HG03520 (cell line): Measurements from ENCODE around the gene FUZ.
"Not testable (repeated sequence)": the region's sequence is repeated elsewhere in the genome, so short reads cannot be mapped to it uniquely, and the experiment has no call there.

Experiments used
- ATAC-seq: cut with Tn5 transposase; IDR thresholded peaks from one replicate; pipeline ENCODE4 v1.9.1; 2021; ENCODE audit warnings: mild to moderate bottlenecking, moderate library complexity; ENCODE audit not compliant: unreplicated experiment

The FUZ gene

GRCh38 chr19:49833599-49833998, 20.5 kb upstream of the FUZ start:
- ATAC-seq = no peak

DNA sequence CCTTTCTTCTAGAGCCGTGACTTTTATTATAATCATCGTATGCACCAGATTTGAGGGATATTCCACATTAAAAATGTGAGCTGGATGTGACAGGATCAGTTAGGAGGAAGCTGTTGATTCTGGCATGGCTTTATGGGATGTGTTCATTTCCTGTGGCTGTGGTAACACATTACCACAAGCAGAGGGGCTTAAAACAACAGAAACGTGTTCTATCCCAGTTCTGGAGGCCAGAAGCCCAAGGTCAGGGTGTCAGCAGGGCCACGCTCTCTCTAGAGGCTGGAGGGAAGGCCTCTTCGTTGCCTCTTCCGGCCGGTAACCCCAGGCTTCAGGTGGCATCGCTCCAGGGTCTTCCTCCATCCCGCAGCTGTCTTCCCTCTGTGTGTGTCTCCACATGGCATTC, 19.5 kb upstream of the FUZ start:
- no peak for ATAC-seq

GRCh38 chr19:49831592-49831991, 18.5 kb upstream of the FUZ start:
- ATAC-seq = no peak

DNA sequence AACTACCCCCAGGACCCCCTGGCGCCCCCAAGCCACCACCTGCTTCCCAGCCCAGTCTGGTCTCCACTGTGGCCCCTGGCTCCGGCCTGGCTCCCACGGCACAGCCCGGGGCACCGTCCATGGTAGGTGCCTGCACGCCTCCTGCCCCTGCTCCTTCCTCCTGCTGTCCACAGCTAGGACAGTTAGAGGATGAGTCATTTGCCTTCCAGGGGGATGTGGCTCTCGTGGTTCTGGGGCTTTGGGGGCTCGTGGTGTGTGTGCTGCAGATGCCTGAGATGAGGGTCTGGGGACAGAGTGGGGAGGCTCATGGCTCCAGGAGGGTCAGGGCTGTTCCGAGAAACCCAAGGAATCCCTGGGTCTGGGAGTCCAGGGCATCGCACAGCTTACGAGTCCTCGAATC, 17.7 kb upstream of the FUZ start:
- ATAC-seq = no peak

DNA sequence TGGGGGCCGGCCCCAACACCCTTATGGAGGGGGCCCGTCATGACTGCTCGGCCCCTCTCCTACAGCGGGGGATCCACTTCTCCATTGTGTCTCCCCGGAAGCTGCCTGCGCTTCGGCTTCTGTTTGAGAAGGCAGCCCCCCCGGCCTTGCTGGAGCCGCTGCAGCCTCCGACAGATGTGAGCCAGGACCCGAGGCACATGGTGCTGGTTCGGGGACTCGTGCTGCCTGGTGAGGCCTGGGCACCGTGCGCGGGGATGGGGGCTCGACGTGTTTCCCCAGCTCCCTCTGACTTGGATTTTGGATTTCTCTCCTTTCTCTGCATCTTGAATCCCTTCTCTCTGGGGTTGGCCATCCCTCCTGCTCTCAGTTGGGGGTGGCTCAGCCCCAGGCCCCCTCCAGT, 16.6 kb upstream of the FUZ start:
- ATAC-seq = no peak

GRCh38 chr19:49829200-49829599, 16.1 kb upstream of the FUZ start:
- ATAC-seq = no peak

- no peak for ATAC-seq
These were observed 13.9 kb upstream of the FUZ start for GRCh38 chr19:49827034-49827433.

- ATAC-seq = no peak
These were observed 11.6 kb upstream of the FUZ start for GRCh38 chr19:49824662-49825061.

GRCh38 chr19:49823472-49823871, 10.4 kb upstream of the FUZ start:
- ATAC-seq = no peak

DNA sequence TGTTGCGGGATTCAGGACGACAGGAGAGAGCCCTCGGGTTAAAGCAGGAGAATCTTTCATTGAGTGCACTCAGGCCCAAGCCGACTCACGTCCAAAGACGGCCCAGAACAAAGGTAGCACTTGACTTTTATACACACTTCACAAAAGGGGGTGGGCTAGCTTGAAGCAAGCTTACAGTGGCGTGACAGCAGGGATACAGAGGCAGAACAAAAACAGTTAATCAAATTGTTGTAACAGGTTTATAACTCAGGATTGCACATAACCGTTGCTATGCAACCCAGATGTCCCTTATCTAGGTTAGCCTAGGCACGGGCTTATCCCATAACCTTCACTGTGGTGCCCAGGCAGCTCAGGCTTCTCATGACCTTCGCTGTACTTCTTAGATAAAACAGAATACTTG, 7.0 kb upstream of the FUZ start:
- ATAC-seq = no peak

DNA sequence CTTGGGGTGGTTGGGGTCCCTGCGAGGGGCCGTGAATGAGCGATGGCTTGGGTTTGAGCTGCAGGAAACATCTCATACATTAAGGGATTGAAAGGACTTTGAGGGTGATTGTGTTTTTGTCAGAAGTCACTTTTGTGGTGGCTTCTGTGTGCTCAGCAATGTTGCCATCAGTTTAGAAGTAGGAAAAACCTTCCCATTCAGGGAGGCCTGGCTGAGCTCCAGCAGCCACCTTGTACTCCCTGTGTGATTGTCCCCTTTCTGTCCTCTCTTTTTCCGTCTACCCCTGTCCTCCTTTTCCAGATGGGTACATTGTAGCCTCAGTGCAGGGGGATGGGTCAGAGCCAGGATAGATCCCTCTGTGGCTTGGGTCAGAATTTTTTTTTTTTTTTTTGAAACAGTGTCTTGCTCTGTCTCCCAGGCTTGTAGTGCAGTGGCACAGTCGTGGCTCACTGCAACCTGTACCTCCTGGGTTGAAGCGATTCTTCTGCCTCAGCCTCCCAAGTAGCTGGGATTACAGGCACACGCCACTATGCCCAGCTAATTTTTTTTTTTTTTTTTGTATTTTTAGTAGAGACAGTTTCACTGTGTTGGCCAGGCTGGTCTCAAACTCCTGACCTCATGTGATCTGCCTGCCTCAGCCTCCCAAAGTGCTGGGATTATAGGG, 6.5 kb upstream of the FUZ start:
- ATAC-seq = not testable (repeated sequence)

DNA sequence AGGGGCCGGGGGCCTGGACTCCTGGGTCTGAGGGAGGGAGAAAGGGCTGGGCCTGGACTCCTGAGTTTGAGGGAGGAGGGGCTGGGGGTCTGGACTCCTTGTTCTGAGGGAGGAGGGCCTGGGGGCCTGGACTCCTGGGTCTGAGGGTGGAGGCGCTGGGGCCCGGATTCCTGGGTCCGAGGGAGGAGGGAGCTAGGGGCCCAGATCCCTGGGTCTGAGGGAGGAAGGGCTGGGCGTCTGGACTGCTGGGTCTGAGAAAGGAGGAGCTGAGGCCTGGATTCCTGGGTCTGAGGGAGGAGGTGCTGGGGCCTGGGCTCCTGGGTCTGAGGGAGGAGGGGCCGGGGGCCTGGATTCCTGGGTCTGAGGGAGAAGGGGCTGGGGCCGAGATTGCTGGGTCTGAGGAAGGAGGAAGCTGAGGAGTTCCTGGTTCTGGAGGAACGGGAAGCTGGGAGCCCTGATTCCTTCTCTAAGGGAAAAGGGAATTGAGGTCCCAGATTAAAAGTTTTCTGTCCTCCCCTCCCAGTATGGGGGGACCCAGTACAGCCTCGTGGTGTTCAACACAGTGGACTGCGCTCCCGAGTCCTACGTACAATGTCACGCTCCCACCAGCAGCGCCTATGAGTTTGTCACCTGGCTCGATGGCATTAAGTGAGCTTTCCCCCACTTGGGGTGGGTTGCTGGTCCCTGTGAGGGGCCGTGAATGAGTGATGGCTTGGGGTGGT, 5.7 kb upstream of the FUZ start:
- no peak for ATAC-seq

- peak; percentile 59 for ATAC-seq
These were observed 5.0 kb upstream of the FUZ start, which contains the start of gene MED25 for GRCh38 chr19:49817964-49818648. Gene MED25, plus strand, starts transcription at chr19:49818289. Its CDS starts 53 bp downstream, at chr19:49818342.

DNA sequence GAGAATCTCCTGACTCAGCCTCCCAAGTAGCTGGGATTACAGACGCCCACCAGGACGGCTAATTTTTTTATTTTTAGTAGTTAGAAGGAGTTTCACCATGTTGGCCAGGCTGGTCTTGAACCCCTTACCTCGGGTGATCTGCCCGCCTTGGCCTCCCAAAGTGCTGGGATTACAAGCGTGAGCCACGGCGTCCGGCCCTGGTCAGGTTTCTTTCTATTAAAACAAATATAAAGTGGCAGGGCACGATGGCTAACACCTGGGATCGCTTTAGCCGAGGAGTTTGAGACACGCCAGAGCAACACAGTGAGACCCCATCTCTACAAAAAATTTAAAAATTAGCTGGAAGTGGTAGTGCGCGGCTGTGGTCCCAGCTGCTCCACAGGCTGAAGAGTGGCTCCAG, 3.5 kb upstream of the FUZ start:
- ATAC-seq = no peak

DNA sequence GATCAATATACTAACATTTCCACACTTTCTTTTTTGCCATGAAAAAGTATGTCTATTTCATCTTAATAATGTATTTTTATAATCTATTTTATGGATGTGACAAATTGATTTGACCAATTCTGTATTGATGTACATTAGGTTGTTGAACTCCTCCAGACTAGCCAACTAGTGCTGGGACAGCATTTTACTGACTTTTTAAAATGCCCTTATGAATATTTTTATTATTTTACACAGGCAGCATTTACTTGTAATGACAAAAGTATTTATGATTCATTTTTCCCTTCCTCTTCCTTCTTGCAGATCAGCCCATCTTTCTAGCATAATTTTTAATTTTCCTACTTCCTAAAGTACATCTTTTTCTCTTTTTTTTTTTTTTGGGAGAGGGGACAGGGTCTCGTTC, 918 bp upstream of the FUZ start:
- no peak for ATAC-seq

GRCh38 chr19:49812452-49812996, 568 bp downstream of the FUZ start:
- no peak for ATAC-seq

GRCh38 chr19:49811328-49811727, 1.8 kb downstream of the FUZ start:
- no peak for ATAC-seq

- ATAC-seq = no peak
These were observed 3.1 kb downstream of the FUZ start for GRCh38 chr19:49809941-49810389.

DNA sequence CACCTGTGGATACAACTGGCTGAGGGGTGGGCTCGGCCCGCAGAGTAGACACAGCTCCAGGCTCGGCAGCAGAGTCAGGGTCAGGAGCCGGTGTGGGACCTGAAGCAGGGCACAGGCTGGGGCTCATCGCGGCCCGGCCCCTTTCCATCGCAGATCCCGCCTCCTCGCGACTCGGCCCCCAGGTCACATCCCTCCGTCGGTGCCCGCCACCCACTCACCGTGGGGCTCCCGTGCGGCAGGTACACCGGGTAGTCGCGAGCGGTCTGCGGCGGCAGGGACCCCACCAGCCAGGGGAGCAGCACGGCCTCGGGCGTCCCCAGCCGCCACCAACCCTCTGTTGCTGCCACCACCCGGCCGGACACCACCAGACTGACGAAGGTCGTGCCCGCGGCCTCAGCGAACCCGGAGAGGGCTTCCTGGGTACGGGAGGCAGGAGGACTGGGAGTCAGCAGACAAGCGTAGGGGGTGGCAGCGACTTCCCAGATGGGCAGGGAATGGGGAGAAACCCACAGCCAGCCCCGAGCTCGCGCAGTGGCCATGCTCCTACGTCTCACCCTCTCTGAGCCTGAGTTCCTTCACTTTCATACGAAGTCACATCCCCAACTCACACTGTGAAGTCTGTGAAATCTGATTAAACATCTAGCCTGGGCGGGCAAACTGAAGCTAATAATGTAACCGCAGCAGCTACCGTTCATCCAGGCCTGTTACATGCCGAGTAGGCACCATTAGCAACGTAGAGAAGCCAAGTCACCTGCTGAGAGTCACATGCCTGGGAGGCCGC, 3.7 kb downstream of the FUZ start:
- ATAC-seq = no peak

GRCh38 chr19:49808711-49809159, 4.4 kb downstream of the FUZ start:
- no peak for ATAC-seq
